Activated T-cell treated with anti-CD3 and anti-CD28 coated beads for 24 hours (primary cell): Measurements from ENCODE around the gene ARIH1.
"Not testable (repeated sequence)": the region's sequence is repeated elsewhere in the genome, so short reads cannot be mapped to it uniquely, and the experiment has no call there.

Experiments
- DNase-seq: peaks from one replicate; pipeline ENCODE4 v3.0.0-alpha.2; 2020; ENCODE audit warnings: low read depth

ARIH1 gene, protein sequence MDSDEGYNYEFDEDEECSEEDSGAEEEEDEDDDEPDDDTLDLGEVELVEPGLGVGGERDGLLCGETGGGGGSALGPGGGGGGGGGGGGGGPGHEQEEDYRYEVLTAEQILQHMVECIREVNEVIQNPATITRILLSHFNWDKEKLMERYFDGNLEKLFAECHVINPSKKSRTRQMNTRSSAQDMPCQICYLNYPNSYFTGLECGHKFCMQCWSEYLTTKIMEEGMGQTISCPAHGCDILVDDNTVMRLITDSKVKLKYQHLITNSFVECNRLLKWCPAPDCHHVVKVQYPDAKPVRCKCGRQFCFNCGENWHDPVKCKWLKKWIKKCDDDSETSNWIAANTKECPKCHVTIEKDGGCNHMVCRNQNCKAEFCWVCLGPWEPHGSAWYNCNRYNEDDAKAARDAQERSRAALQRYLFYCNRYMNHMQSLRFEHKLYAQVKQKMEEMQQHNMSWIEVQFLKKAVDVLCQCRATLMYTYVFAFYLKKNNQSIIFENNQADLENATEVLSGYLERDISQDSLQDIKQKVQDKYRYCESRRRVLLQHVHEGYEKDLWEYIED

DNA sequence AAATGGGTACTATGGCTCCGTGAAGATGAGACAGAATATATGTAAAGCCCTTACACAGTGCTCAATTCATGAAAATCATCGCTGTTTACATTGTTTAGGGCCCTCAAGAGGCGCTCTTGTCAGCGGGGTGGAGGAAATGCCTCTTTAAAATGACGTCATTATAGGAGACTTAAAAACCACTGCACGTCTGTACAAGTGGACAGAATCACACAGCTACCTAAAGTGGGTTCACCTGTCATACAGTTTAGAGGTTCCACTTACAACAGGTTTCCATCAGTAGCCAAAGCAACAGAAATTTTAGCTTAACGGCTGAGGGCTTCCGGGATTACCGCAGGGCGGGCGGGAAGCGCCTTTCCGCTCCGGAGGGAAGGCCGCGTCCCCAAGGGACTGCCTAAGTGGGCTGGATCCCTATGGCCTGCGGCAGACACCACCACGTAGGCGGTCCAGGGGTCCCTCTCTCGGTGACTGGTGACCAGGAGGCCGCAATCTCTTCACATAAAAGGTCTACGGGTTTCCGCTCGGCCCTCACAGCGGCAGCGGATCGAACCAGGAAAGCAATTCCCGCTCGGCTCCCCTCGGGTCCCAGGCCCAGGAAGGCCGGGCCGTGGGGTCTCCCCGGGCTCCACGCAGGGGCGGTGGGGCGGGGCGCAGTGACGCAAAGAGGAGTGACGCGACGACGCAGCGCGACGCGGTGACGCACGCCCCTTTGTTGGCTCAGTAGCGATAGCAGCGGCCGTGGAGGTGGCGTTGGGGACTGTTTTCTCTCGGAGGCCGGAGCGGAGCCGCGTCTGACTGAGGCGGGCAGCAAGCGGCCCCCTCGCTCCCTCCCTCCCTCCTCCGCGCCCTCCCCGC lies at the start of gene ARIH1:
ARIH1 (plus strand) TSS at position 717 of the 852 bp plus-strand sequence. CDS start 310 bp downstream, outside the sequence.
- peak; percentile 94 for DNase-seq

DNA sequence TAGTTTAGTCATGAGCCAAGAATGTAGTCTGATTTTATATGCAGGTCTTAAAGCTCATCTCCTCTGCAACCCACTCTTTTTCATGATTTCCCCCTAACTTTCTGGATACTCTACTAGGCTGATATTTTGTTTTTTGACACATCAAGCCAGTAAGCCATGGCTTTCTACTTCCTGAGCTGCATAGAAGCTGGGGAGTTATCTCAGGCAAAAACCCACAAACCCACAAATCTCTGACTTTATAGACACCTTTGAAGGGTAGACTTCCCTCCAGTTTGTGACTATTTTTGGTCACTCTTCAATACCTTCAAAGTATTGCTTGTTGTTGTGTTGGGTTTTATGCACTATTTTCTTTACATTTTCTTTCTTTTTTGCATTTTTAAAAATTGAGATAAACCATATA lies 47.4 kb upstream of the ARIH1 start:
- DNase-seq = no peak

DNA sequence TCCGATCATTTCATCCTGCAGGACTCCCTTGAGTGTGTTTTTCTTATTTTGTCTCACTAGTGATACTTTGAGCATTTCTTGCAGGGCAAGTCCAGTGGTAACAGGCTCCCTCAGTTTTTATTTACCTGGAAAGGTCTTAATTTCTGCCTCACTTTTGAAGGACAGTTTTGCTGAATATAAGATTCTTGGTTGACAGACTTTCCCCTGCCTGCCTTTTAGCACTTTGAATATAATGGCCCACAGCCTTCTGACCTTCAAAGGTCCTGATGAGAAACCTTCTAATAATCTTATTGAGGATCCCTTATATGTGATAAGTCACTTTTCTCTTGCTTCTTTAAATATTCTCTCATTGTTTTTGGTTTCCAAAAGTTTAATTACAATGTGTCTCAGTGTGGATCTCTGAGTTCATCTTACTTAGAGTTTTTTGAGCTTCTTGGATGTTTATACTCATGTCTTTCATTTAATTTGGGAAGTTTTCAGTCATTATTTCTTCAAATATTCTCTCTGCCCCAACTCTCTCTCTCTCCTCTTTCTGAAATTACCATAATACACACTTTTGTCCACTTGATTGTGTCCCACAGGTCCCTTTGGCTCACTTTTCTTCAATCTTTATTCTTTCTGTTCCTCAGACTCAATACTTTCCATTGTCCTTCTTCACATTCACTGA lies 36.3 kb upstream of the ARIH1 start:
- no peak for DNase-seq

DNA sequence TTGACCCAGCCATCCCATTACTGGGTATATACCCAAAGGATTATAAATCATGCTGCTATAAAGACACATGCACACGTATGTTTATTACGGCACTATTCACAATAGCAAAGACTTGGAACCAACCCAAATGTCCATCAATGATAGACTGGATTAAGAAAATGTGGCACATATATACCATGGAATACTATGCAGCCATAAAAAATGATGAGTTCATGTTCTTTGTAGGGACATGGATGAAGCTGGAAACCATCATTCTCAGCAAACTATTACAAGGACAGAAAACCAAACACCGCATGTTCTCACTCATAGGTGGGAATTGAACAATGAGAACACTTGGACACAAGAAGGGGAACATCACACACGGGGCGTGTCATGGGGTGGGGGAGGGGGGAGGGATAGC lies 31.3 kb upstream of the ARIH1 start:
- not testable (repeated sequence) for DNase-seq

DNA sequence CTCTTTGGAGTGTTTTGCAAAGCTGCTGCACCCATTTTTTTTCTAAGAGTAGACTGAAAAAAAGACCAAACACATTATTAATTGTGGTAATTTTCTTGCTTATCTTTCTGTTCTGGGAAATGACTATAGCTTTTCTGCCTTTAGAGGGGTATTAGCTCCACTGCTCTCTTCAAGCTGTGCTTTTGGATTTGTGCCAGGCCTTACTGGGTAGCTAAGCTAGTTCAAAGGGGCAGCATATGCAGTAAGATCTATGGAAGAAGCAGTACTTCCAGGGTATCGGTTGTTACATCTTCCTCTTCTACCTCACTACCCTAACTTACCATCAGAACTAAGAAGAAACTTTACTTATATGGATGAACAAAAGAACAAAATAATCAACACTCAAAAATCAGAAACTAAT lies 28.7 kb upstream of the ARIH1 start:
- no peak for DNase-seq

DNA sequence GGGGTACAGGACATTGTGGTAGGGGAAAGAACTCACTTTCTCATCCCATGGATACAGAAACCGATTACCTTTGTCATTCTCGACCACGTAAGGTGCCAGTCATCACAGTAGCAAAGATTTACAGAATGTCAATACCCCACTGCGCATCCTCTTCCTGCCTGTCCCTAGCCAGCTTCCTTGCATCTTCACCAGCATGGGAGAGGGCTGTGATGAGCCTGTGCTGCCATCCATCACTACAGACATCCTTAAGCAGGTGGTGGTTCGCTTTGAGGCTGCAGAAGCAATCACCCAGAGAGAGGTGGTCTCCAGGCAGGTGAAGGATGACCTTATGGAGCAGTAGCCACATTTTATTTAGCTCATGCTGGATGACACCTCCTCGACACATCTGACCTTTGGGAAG lies 23.3 kb upstream of the ARIH1 start:
- no peak for DNase-seq

DNA sequence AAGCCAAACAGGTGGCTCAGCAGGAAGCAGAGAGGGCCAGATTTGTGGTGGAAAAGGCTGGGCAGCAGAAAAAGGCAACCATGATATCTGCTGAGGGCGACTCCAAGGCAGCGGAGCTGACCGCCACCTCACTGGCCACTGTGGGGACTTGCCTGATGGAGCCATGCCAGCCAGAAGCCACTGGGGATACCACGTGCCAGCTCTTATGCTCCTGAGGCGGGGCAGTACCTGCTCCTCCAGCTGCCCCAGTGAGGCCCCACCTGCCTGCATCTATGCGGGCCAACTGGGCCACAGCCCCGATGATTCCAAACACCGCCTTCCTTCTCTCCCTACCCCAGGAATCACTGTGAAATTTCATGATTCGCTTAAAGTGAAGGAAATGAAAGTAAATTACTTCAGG lies 22.9 kb upstream of the ARIH1 start:
- no peak for DNase-seq

DNA sequence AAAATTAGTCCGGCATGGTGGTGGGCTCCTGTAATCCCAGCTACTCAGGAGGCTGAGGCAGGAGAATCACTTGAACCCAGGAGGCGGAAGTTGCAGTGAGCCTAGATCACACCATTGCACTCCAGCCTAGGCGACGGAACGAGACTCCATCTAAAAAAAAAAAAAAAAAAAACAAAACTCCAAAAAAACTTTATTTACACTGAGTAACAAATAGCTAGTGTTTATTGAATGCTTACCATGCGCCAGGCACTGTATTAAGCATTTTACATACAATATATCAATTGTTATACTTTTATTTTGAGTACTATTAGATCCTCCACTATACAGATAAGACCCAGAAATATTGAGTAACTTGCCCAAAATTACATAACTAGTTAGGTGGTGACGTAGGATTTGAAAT lies 17.4 kb upstream of the ARIH1 start:
- no peak for DNase-seq

DNA sequence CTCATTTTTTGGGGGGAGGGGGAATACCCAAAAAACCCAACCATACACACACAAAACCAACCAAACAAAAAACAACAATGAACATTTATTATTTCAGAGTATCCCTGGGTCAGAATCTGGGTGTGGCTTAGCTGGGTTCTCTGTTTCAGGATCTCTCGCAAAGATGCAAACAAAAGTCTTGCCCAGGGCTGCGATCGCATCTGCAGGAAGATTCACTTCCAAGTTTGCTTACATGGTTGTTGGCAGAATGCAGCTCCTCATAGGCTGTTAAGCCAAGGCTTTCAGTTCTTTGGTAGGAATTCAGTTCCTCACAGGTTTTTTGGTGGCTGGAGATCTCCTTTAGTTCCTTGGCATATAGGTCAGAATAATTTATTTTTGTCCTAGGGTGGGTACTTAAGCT lies 13.7 kb upstream of the ARIH1 start:
- no peak for DNase-seq

DNA sequence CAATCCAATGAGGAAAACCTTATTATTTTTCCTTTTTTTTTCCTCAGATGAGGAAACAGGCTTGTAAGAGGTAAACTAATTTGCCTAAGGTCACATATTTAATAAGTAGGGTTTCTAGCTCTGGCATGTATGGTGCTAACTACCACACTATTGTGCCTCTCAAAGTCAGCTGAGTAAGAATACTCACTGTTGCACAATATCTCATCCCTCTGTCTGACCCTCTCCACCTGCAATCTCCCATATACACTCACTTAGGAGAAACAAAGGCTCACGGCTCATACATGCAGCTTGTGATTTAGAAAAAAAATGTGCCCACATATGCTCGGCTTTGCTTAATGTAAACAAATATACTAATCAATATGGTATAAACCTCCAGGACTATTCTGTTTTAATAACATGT lies 10.4 kb upstream of the ARIH1 start:
- no peak for DNase-seq

DNA sequence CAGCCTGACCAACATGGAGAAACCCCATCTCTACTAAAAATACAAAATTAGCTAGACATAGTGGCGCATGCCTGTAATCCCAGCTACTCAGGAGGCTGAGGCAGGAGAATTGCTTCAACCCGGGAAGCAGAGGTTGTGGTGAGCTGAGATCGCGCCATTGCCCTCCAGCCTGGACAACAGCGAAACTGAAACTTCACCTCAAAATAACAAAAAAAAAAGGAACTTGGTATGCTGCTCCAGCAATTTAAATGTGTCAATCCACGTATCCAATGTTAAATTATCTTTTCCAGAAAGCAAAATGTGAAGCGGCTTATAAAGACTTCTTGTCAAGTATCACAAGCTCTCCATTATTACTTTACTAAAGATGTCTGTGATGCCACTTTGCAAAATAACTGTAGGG lies 9.9 kb upstream of the ARIH1 start:
- no peak for DNase-seq

DNA sequence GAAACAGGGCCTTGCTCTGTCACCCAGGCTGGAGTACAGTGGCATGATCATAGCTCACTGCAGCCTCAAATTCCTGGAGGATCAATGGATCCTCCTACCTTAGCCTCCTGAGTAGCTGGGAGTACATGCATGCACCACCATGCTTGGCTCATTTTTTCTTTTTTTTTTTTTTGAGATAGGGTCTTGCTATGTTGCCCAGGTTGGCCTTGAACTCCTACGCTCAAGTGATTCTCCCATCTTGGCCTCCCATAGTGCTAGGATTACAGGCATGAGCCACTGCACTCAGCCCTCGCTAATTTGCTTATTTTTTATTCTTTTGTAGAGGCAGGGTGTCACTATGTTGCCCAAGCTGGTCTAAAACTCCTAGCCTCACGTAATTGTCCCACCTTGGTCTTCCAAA lies 6.0 kb upstream of the ARIH1 start:
- no peak for DNase-seq

DNA sequence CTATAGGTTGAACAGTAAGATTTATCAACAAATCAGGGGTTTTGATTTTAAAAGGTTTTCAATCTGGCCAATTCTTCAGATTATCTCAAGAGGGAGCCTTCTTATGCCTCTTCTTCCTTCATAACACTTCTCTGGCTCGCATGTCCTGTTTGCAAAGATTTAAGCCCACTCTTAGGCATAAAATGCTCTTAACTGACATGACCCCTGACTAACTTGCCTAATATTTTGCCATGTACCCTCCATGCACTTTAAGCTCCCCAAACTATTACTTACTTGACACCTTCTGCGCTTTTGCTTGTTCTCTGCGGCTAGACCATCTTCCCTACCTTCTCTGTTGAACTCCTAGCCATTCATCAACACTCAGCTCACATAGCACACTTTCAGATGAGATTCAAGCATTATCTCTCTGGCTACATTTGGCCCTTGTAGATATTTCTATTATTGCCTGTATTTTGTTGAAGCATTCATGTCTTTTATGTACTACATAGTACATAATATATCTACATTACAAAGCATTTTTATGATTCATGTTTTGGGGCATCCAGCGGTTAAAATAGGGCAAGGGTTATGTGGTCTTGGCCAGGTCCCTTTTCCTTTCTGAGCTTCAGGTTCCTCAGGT lies 1.0 kb upstream of the ARIH1 start:
- DNase-seq = no peak

DNA sequence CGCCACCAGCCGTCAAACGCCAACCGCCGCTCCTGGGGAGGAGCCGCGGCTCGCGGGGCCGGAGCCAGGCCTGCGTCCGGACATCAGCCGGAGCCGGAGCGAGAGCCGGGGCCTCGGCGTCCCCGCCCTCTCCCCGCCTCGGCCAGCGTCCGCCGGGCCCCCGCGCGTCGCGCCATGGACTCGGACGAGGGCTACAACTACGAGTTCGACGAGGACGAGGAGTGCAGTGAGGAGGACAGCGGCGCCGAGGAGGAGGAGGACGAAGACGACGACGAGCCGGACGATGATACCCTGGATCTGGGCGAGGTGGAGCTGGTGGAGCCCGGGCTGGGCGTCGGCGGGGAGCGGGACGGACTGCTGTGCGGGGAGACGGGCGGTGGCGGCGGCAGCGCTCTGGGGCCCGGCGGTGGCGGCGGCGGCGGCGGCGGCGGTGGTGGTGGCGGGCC lies 359 bp downstream of the ARIH1 start:
- no peak for DNase-seq

DNA sequence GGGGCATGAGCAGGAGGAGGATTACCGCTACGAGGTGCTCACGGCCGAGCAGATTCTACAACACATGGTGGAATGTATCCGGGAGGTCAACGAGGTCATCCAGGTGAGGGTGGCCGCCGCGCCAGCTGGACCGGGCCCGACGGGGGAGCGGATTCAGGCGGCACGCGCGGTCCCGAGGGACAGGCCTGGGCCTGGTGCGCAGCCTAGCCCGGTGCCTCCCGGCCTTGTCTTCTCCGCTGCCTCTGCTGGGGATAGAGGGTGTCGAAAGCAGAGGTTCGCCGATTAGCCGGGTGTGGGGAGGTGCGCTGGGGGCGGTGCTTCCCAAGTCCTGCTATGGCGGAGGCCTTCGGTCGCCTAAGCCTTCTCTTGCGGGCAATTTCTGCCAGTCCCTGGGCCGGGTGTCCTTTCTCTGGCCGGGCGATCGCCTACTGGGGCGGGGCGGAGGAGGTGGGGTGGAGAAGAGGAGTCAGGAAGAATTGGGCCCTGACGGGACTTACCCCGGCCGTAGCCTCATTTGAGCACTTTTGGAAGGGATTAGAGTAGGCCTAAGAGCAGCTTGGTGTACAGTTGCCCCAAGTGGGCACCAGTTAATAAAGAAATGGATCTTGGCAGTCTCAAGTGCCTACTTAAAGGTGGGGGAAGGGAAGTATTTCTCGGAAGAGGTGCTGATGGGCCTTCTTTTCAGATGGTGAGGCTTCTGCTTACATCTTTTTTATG lies 940 bp downstream of the ARIH1 start:
- DNase-seq = peak; percentile 66

DNA sequence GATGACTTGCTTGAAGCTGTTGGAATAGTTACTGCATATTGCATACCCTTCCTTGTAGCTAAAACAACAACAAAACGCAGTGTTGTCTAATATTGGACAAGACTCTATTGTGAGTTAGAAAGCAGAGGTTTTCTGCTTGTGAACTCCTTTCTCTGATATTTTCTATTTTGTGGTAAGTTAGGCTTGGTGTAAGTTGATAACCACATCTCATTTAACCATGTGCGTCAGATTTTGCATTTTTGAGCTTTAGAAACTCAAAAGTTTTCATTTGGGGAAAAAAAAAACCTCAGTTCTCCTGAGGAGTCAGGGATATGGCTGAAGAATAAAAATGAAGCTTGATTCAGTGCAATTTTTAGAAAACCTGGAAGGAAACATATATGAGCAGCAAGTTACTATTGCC lies 1.5 kb downstream of the ARIH1 start:
- no peak for DNase-seq

DNA sequence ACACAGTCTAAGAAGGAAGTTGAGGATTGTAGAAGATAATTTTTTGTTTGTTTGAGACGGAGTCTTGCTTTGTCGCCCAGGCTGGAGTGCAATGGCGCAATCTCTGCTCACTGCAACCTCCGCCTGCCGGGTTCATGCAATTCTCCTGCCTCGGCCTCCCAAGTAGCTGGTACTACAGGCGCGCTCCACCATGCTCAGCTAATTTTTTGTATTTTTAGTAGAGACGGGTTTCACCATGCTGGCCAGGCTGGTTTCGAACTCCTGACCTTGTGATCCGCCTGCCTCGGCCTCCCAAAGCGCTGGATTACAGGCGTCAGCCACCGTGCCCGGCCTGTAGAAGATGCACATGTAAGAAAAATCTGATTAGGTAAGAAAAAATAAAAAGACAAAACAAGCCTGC lies 2.2 kb downstream of the ARIH1 start:
- DNase-seq = not testable (repeated sequence)

DNA sequence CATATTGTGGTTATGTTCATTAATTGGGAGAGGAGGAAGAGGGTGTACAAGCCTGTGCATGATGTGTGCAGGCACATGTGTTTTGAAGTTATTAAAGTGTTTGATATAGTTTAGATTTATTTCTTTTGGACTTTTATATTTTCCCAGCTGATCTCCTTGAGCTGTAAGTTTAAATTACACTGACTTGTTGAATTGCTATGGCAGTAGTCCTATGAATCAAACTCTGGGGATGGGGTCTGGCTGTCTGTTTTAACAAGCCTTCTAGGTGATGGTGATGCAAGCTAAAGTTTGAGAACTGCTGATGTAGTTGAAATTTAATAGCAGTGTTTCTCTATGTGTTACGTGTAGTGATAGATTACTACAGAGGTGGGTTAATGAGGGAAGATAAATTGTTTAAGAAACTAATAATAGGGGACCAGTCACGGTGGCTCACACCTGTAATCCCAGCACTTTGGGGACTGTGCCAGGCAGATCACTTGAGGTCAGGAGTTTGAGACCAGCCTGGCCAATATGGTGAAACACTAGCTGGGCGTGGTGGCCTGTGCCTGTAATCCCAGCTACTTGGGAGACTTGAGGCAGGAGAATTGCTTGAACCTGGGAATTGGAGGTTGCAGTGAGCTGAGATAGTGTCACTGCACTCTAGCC lies 7.0 kb downstream of the ARIH1 start:
- DNase-seq = no peak

DNA sequence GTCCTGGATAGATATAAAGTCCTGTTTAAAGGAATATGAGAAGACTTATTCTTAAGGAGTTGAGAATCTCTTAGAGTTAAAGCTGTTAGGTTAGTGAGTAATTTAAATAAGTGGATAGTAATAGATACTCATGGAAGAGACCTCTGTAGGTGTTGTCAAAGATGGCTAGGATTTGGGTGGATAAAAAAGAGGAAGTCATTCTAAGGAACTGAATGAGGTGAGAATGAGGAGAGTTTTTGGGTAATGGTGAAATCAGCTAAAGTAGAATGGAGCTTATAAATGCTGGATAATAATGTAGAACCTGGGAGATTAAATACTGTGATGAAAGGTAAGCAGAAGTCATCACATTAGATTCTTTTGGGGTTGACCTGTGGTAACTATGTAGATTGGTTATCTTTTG lies 8.1 kb downstream of the ARIH1 start:
- DNase-seq = no peak

DNA sequence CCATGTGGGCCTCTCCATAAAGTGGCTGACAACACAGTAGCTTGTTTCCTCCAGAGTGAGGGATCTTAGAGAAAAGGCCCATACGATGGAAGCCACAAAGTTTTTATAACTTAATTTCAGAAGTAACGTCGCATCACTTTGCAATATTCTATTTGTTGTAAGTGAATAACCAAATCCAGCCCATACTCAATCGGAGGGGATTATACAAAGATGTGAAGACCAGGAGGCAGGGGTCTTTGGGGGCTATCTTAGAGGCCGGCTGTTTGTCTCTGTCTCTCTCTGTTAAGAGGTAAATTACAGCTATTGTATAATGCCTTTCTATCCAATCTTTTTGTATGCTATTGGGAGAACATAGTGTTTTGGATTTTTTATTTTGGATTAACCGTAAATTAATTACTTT lies 9.1 kb downstream of the ARIH1 start:
- DNase-seq = no peak

DNA sequence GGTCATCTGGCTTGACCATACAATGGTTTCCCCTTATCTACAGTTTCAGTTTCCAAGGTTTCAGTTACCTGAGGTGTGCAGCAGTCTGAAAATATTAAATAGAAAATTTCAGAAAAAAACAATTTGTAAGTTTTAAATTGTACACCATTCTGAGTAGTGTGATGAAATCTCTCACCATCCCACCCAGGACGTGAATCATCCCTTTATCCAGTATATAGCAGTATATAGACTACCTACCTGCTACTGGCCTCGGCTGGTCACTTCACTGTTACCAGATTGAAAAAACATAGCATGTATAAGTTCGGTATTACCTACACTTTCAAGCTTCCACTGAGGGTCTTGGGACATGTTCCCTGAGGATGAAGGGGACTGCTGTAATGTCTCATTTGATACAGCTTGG lies 12.0 kb downstream of the ARIH1 start:
- DNase-seq = no peak
